ENCODE data around the gene PLIN4.

DNA sequence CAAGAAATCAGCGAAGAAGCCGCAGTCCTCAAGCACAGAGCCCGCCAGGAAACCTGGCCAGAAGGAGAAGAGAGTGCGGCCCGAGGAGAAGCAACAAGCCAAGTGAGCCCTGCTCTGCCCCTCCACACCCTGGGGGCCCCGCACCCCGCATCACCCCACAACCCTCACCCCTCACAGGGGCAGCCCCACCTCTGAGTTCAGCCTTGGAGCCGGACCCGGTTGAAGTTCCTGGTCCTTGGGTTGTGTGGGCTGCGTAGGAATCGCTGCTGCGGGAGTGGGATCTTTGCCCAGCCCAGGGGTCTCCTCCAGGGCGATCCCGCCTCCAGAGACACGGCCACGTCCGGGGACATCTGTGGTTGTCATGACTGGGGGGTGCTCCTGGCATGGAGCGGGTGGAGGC lies 22.0 kb downstream of the PLIN4 start:
- TF ChIP-seq, protein P1, sequence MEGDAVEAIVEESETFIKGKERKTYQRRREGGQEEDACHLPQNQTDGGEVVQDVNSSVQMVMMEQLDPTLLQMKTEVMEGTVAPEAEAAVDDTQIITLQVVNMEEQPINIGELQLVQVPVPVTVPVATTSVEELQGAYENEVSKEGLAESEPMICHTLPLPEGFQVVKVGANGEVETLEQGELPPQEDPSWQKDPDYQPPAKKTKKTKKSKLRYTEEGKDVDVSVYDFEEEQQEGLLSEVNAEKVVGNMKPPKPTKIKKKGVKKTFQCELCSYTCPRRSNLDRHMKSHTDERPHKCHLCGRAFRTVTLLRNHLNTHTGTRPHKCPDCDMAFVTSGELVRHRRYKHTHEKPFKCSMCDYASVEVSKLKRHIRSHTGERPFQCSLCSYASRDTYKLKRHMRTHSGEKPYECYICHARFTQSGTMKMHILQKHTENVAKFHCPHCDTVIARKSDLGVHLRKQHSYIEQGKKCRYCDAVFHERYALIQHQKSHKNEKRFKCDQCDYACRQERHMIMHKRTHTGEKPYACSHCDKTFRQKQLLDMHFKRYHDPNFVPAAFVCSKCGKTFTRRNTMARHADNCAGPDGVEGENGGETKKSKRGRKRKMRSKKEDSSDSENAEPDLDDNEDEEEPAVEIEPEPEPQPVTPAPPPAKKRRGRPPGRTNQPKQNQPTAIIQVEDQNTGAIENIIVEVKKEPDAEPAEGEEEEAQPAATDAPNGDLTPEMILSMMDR (IDR thresholded peaks at IDR 0.05), result no peak
- no peak for TF ChIP-seq POLR2A (IDR thresholded peaks at IDR 0.05)
